Thoracic aorta (tissue), 2 donors: ENCODE results near the gene GDE1. TPM values are rescaled to one million over a fixed set of nuclear protein-coding genes. Genes with fewer than 3 reads are reported as not detected.

Experiments used
- ATAC-seq: fragments of 150-250 bp; one replicate; pipeline ENCODE4 v1.8.0; 2017; ENCODE audit warnings: low read depth; ENCODE audit not compliant: insufficient number of reproducible peaks, low FRiP score
- DNase-seq: peaks from one replicate; pipeline ENCODE4 v3.0.0-alpha.2; 2020; ENCODE audit warnings: low spot score
- H3K27ac ChIP-seq, 2 donors: fragments of 200-600 bp; sonication (generic); 1 replicate in 1 of 2; 2 replicates in 1 of 2; pipeline ENCODE4 v1.5.1; 2016; ENCODE audit warnings: mild to moderate bottlenecking in 2 of 2, moderate library complexity in 2 of 2
- H3K27me3 ChIP-seq: fragments of 200-600 bp; sonication (generic); replicated peaks from 2 replicates; pipeline ENCODE4 v1.6.0; 2016; ENCODE audit warnings: mild to moderate bottlenecking; ENCODE audit not compliant: insufficient read depth
- H3K36me3 ChIP-seq: fragments of 200-600 bp; sonication (generic); one replicate; pipeline ENCODE4 v1.5.1; 2016
- H3K4me1 ChIP-seq, 2 donors: fragments of 200-600 bp; sonication (generic); 1 replicate in 1 of 2; 2 replicates in 1 of 2; pipeline versions ENCODE4 v1.5.1 to v1.6.0; 2016; ENCODE audit warnings: low read depth in 2 of 2, mild to moderate bottlenecking in 1 of 2; ENCODE audit not compliant: control insufficient read depth in 1 of 2
- H3K4me3 ChIP-seq: fragments of 200-600 bp; sonication (generic); 2 replicates; pipeline ENCODE4 v1.5.1; 2016; ENCODE audit warnings: mild to moderate bottlenecking
- H3K9me3 ChIP-seq: fragments of 200-600 bp; sonication (generic); 2 replicates; pipeline ENCODE4 v1.5.1; 2016
- CTCF ChIP-seq: fragments of 200-600 bp; sonication (generic); IDR thresholded peaks from one replicate; pipeline ENCODE4 v1.5.1; 2019; ENCODE audit warnings: antibody characterized with exemption
- total RNA-seq, 2 donors: library from RNA; depleted of rRNA; stranded (reverse); fragments of >200 nt; gene quantifications; one replicate each; pipeline versions ENCODE4 v1.1.0 to v1.2.3, GENCODE V29; 2016

The GDE1 gene
- total RNA-seq, 2 donors from 2014 or later, result 47.8 to 49.7 TPM

DNA sequence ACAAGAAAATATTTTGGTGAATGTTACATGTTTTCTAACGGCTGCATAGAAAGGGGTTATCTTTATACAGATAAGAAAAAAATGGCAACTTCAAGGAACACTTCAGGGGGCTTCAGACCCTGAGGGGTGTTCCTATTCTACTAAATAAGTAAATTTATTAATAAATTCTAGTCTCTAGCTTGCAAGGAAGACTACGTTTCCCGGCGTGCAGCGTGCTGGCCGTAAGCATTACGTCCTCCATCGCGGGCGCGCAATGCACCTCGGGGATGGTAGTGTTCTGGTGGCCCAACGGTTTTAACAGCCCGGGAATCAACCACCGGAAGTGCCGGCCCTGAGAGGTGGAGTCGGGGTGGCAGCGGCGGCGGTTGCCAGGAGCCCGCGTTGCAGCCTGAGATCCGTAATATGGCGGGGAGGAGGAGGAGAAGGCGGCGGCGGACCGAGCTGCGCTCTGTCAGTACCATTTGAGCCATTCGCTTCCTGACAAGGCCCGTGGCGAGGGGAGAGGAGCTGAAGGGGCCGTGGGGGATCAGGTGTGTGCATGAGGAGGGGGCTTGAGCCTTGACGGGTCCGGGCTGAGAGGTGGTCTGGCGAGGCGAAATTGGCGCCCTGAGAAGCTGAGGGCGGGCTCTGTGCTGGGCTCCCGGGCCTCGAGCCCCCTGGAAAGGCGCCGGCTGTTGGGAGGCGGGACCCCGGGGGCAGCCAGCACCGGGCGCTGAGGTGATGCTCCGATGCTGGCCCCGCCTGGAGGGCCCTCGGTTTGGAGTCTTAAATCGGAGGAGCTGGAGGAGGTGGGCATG, 1.9 kb upstream of the GDE1 start, which contains the start of gene CCP110:
Gene CCP110 (plus strand): TSS at position 384 of the 797 bp plus-strand sequence. CDS start 3,940 bp downstream, outside the sequence.
- no peak for TF ChIP-seq CTCF
- Histone ChIP-seq H3K36me3 (peaks cover 4% of the 10 kb centered on the region), H3K4me3 (peak within 1 kb of the TSS; percentile 77), H3K9me3 (no peaks in the 10 kb centered on the region), H3K27me3 (no peaks in the 10 kb centered on the region), H3K27ac (peak within 1 kb of the TSS; percentile 43 to 54), H3K4me1 (peaks cover 23 to 45% of the 10 kb centered on the region in 2 donors)
- peak; percentile 93 for DNase-seq
- no peak for ATAC-seq

DNA sequence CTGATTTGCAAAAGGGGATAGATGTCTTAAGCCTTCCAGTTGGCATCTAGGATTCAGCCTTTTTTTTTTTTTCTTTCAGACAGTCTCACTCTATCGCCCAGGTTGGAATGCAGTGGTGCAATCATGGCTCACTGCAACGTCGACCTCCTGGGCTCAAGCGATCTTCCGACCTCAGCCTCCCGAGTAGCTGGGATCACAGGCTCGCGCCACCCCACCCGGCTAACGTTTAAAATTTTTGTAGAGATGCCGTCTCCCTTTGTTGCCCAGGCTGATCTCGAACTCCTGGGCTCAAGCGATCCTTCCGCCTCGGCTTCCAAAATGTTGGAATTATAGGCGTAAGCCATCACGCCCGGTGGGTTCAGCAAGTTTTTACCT, 1.3 kb upstream of the GDE1 start:
- DNase-seq, result no peak
- no peaks in the 10 kb centered on the region for H3K9me3 ChIP-seq

GRCh38 chr16:19522760-19523159, 862 bp upstream of the GDE1 start:
- TF ChIP-seq CTCF, result no peak
- Histone ChIP-seq H3K27me3 (no peaks in the 10 kb centered on the region), H3K4me1 (peaks cover 23 to 48% of the 10 kb centered on the region in 2 donors), H3K4me3 (no peak overlapping the region), H3K36me3 (no peaks in the 10 kb centered on the region), H3K27ac (peak overlapping the region; percentile 85 to 90), H3K9me3 (no peaks in the 10 kb centered on the region)
- DNase-seq (no peak), ATAC-seq (no peak)

More for the DNA sequence above, 1.3 kb upstream of the GDE1 start:
- Histone ChIP-seq H3K36me3 (no peaks in the 10 kb centered on the region), H3K4me3 (peak overlapping the region; percentile 77), H3K4me1 (peaks cover 23 to 45% of the 10 kb centered on the region in 2 donors), H3K27me3 (no peaks in the 10 kb centered on the region), H3K27ac (no peak overlapping the region)
- no peak for ATAC-seq
- TF ChIP-seq CTCF, result no peak

DNA sequence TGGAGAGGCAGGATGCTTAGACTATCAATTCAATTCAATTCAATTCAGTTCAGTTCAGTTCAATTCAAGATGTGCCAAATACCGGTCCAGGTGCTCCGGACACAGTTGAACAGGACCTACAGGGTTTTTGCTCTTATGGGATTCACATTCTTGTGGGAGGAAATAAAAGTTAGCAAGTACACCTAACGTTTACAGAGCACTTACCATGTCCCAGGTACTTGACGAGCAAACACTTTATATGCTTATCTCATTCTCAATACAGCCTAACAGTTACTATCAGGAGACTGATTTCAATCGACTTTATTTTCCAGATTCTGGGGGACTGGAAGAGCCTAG, 467 bp upstream of the GDE1 start:
- TF ChIP-seq CTCF, result no peak
- no peak for ATAC-seq
- no peaks in the 10 kb centered on the region for H3K27me3 ChIP-seq
- peaks cover 23 to 52% of the 10 kb centered on the region in 2 donors for H3K4me1 ChIP-seq
- peak overlapping the region; percentile 83 for H3K4me3 ChIP-seq
- no peaks in the 10 kb centered on the region for H3K36me3 ChIP-seq
- DNase-seq, result no peak
- no peaks in the 10 kb centered on the region for H3K9me3 ChIP-seq
- peak overlapping the region; percentile 85 to 90 for H3K27ac ChIP-seq

- Histone ChIP-seq H3K27me3 (no peaks in the 10 kb centered on the region), H3K27ac (peak overlapping the region; percentile 85 to 90), H3K4me1 (peaks cover 23 to 57% of the 10 kb centered on the region in 2 donors), H3K36me3 (no peaks in the 10 kb centered on the region), H3K9me3 (no peaks in the 10 kb centered on the region), H3K4me3 (peak overlapping the region; percentile 83)
- ATAC-seq (no peak), DNase-seq (no peak)
- no peak for TF ChIP-seq CTCF
Measured at GRCh38 chr16:19520861-19521331, 1.0 kb downstream of the GDE1 start.
